GM12891 (cell line): Measurements from ENCODE around the gene FAM187B.

Experiments used
- PAX5 ChIP-seq: IDR thresholded peaks from 2 replicates; pipeline ENCODE4 v1.6.1; 2011; ENCODE audit warnings: low read length, moderate library complexity, mild to moderate bottlenecking; ENCODE audit not compliant: insufficient read depth, severe bottlenecking
- POLR2A ChIP-seq: IDR thresholded peaks from 2 replicates; pipeline ENCODE4 v1.6.1; 2011; ENCODE audit warnings: low read depth, low read length, control low read depth
- POLR2AphosphoS5 ChIP-seq: IDR thresholded peaks from 2 replicates; pipeline ENCODE4 v1.6.1; 2011; ENCODE audit warnings: low read depth, low read length, control low read depth
- POU2F2 ChIP-seq: IDR thresholded peaks from 2 replicates; pipeline ENCODE4 v1.6.1; 2011; ENCODE audit warnings: low read depth, mild to moderate bottlenecking, control low read depth, low read length, moderate library complexity
- SPI1 ChIP-seq: IDR thresholded peaks from 2 replicates; pipeline ENCODE4 v1.6.1; 2011; ENCODE audit warnings: low read depth, low read length, control low read depth
- TAF1 ChIP-seq: IDR thresholded peaks from 2 replicates; pipeline ENCODE4 v1.6.1; 2011; ENCODE audit warnings: low read depth, low read length, control low read depth

DNA sequence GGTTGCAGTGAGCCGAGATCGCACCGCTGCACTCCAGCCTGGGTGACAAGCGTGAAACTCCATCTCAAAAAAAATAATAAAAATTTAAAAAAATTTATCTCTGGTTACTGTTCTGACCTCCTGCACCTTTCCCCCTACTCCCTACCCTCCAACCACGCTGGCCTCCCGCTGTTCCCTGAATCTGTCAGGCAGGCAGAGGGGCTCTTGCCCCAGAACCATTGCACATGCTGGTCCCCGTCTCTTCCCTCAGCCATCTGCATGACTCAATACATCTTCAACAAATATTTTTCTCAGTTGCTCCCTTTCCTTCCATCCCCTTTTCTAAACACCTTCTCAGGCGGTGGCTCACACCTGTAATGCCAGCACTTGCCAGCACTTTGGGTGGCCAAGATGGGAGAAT is 1.1 kb upstream of the FAM187B start:
- TF ChIP-seq POLR2A (no peak), POLR2AphosphoS5 (no peak), TAF1 (no peak), POU2F2 (no peak), SPI1 (no peak), PAX5 (no peak)
